Activated CD8-positive, alpha-beta T cell treated with anti-CD3 and anti-CD28 coated beads for 36 hours (primary cell): ENCODE measurements around the gene VDAC2. TPM values are rescaled to one million over a fixed set of nuclear protein-coding genes. Genes with fewer than 3 reads are reported as not detected.

ENCODE experiments used
- ATAC-seq: fragments of 200-7000 bp; cut with Tn5 transposase; one replicate; pipeline ENCODE4 v1.10.0; 2021; ENCODE audit warnings: mild to moderate bottlenecking, moderate library complexity
- CTCF ChIA-PET: fragments of 350-600 bp; sonication (Branson Sonifier 250); formaldehyde crosslinking; loops from one replicate; lab custom pipeline; 2021; ENCODE audit warnings: antibody characterized with exemption; lab: Charles Lee
- POLR2A ChIA-PET: fragments of 350-600 bp; sonication (Branson Sonifier 250); formaldehyde crosslinking; loops from one replicate; lab custom pipeline; 2021; ENCODE audit warnings: antibody characterized with exemption; lab: Charles Lee
- DNase-seq: peaks from one replicate; pipeline ENCODE4 v3.0.0-alpha.2; 2020
- H3K27ac Mint-ChIP-seq: one replicate; pipeline ENCODE4 v1.8.0; 2021; ENCODE audit warnings: mild to moderate bottlenecking, mixed read lengths
- H3K27me3 Mint-ChIP-seq: one replicate; pipeline ENCODE4 v1.8.0; 2021; ENCODE audit warnings: mixed read lengths
- H3K36me3 Mint-ChIP-seq: one replicate; pipeline ENCODE4 v1.8.0; 2021; ENCODE audit warnings: low read depth, mixed read lengths
- H3K4me1 Mint-ChIP-seq: one replicate; pipeline ENCODE4 v1.8.0; 2021; ENCODE audit warnings: low read depth, mixed read lengths
- H3K4me3 Mint-ChIP-seq: one replicate; pipeline ENCODE4 v1.8.0; 2021; ENCODE audit warnings: mild to moderate bottlenecking, moderate library complexity, mixed read lengths
- H3K9me3 Mint-ChIP-seq: one replicate; pipeline ENCODE4 v1.8.0; 2021; ENCODE audit warnings: mixed read lengths
- intact Hi-C: fragments of 100-400 bp; cut with micrococcal nuclease; formaldehyde crosslinking; loops from one replicate; pipeline ENCODE4 v1.10.0; 2022
- total RNA-seq, 2 experiments: library from RNA; stranded (reverse); gene quantifications; one replicate each; pipeline ENCODE4 v1.2.3, GENCODE V29; 2021
- TF ChIP-seq, protein P1 (sequence below): fragments of 200-600 bp; IDR thresholded peaks from one replicate; pipeline ENCODE4 v1.8.0; 2022; ENCODE audit warnings: antibody characterized with exemption, mild to moderate bottlenecking

Gene VDAC2
- total RNA-seq, 2 experiments from 2014 or later, result 253 to 263 TPM

DNA sequence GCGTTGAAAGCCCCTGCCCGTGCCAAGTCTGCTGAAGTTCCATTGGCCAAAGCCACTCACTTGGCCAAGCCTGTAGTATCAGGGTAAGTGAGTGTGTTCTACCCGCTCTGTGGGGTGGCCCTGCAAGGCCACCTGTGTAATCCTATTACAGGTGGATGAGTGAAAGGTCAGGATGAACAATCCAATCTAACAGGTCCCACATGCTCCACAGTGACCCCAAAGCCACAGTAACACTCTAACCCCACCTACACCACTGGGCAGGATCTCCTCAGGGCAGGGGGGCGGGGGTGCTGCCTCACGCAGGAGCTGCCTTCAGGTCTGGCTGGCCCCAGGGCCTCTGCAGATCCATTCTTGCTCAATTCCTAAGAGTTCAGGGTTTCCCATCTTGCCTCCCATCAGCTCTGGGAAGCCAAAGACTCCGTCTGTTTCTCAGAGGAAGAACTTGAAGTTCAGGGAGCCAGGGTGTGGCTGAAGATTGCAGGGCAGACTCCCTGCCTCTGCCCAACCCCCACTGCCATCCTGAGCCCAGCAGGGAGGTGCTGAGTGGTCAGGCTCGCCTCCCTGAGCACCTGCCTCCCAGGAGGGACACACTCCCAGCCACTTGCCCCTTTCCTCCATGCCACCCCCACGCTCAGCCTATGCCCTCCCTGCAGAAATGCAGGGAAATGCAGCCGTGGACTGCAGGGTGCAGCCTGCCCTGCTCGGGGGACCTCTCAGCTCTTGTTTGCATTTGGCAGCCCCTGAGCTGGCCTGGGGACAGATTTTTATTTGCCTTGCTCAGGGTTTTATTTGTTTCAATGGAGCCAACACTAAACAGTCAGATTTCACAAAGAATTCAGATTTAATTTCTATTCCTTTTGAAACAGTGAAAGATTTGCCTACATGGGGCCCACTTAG, 35.0 kb downstream of the VDAC2 start:
- no peaks in the 10 kb centered on the region for H3K27me3 Mint-ChIP-seq
- H3K4me1 Mint-ChIP-seq, result no peaks in the 10 kb centered on the region
- POLR2A ChIA-PET, result no interaction called here
- CTCF ChIA-PET, result interaction anchor here (0.7 kb wide), 1 partner anchor 10 kb away, joined by 3 read pairs; the partner anchor contains the start of gene COMTD1
- intact Hi-C loops, result no loop called here
- H3K27ac Mint-ChIP-seq, result no peak overlapping the region
- DNase-seq, result no peak
- ATAC-seq, result no peak
- H3K4me3 Mint-ChIP-seq, result no peak overlapping the region
- TF ChIP-seq, protein P1, sequence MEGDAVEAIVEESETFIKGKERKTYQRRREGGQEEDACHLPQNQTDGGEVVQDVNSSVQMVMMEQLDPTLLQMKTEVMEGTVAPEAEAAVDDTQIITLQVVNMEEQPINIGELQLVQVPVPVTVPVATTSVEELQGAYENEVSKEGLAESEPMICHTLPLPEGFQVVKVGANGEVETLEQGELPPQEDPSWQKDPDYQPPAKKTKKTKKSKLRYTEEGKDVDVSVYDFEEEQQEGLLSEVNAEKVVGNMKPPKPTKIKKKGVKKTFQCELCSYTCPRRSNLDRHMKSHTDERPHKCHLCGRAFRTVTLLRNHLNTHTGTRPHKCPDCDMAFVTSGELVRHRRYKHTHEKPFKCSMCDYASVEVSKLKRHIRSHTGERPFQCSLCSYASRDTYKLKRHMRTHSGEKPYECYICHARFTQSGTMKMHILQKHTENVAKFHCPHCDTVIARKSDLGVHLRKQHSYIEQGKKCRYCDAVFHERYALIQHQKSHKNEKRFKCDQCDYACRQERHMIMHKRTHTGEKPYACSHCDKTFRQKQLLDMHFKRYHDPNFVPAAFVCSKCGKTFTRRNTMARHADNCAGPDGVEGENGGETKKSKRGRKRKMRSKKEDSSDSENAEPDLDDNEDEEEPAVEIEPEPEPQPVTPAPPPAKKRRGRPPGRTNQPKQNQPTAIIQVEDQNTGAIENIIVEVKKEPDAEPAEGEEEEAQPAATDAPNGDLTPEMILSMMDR, result no peak
- H3K36me3 Mint-ChIP-seq, result no peaks in the 10 kb centered on the region
- H3K9me3 Mint-ChIP-seq, result no peaks in the 10 kb centered on the region

DNA sequence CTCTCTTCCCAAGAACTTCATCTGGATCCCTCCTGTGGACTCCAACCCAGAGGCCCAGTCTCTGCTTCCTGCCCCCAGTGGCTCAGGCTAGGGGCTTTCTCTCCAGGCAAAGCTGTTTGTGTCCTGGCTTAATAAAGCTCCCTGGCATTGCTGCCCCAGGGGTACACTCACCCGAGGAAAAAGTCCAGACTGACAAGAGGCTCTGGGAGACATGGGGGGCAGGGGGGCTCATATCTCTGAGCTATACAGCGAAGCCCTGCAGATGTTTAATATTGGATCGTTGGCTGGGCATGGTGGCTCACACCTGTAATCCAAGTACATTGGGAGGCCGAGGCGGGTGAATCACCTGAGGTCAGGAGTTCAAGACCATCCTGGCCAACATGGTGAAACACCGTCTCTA, 35.9 kb downstream of the VDAC2 start:
- H3K27me3 Mint-ChIP-seq, result no peaks in the 10 kb centered on the region
- TF ChIP-seq, protein P1, result no peak
- H3K36me3 Mint-ChIP-seq, result no peaks in the 10 kb centered on the region
- H3K4me1 Mint-ChIP-seq, result no peaks in the 10 kb centered on the region
- ChIA-PET POLR2A (no interaction called here), CTCF (interaction anchor here (0.7 kb wide), 1 partner anchor 11 kb away, joined by 3 read pairs; the partner anchor contains the start of gene COMTD1)
- intact Hi-C loops, result no loop called here
- no peaks in the 10 kb centered on the region for H3K9me3 Mint-ChIP-seq
- ATAC-seq (no peak), DNase-seq (no peak)
- H3K27ac Mint-ChIP-seq, result no peak overlapping the region
- H3K4me3 Mint-ChIP-seq, result no peak overlapping the region

DNA sequence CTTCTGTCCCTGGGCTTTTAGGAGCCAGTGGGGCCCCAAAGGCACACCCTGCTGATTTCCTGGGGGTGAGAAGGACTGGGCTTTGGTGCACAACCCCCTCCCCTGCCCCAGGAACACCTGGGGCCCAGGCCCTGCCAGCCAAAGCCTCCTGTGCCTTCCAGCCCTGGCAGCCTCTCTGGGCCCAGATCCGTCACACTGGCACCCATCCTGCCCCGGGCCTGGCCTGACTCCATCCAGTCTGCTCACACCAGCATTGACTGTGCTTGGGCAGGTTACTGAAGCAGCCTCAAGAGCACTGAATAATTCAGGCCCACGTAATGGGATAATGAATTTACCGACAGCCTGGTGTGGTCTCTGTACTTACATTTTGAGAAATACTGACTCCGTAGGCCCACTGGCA, 37.2 kb downstream of the VDAC2 start:
- H3K36me3 Mint-ChIP-seq, result no peaks in the 10 kb centered on the region
- no peaks in the 10 kb centered on the region for H3K27me3 Mint-ChIP-seq
- H3K4me1 Mint-ChIP-seq, result no peaks in the 10 kb centered on the region
- POLR2A ChIA-PET, result no interaction called here
- DNase-seq (no peak), ATAC-seq (no peak)
- intact Hi-C loops, result no loop called here
- no peak overlapping the region for H3K27ac Mint-ChIP-seq
- TF ChIP-seq, protein P1, result no peak
- no peaks in the 10 kb centered on the region for H3K9me3 Mint-ChIP-seq
- CTCF ChIA-PET, result interaction anchor here (1.5 kb wide), 1 partner anchor 60 kb away, joined by 3 read pairs; no protein-coding TSS in a partner anchor
- no peak overlapping the region for H3K4me3 Mint-ChIP-seq

DNA sequence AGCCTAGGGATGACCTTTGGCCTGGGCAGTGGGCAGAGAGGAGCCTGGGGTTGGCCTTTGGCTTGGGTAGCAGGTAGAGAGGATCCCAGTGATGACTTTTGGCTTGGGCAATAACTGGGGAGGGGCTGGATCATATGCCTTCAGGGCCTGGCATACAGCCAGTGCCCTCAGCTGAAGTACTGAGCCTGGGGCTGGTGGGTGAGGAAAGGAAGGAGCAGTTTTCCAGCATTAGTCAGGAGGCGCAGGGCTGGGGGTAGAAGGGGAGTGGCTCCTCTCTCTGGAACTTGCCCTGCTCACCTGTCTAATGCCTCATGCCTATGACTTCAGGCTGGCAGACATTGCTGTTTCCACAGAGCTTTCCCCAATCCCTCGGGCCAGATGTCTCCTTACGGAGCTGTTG, 40.3 kb downstream of the VDAC2 start:
- POLR2A ChIA-PET, result interaction anchor here (2.0 kb wide), 1 partner anchor 13 kb away, joined by 5 read pairs; no protein-coding TSS in a partner anchor
- no peak overlapping the region for H3K27ac Mint-ChIP-seq
- TF ChIP-seq, protein P1, result no peak
- DNase-seq, result no peak
- no peaks in the 10 kb centered on the region for H3K27me3 Mint-ChIP-seq
- no peak for ATAC-seq
- CTCF ChIA-PET, result interaction anchor here (1.2 kb wide), 1 partner anchor 11 kb away, joined by 4 read pairs; no protein-coding TSS in a partner anchor
- H3K36me3 Mint-ChIP-seq, result peaks cover 1% of the 10 kb centered on the region
- H3K4me3 Mint-ChIP-seq, result no peak overlapping the region
- intact Hi-C loops, result no loop called here
- H3K4me1 Mint-ChIP-seq, result no peaks in the 10 kb centered on the region
- H3K9me3 Mint-ChIP-seq, result peaks cover 10% of the 10 kb centered on the region
